ENCODE measurements around the gene APCS.

The APCS gene, protein sequence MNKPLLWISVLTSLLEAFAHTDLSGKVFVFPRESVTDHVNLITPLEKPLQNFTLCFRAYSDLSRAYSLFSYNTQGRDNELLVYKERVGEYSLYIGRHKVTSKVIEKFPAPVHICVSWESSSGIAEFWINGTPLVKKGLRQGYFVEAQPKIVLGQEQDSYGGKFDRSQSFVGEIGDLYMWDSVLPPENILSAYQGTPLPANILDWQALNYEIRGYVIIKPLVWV

DNA sequence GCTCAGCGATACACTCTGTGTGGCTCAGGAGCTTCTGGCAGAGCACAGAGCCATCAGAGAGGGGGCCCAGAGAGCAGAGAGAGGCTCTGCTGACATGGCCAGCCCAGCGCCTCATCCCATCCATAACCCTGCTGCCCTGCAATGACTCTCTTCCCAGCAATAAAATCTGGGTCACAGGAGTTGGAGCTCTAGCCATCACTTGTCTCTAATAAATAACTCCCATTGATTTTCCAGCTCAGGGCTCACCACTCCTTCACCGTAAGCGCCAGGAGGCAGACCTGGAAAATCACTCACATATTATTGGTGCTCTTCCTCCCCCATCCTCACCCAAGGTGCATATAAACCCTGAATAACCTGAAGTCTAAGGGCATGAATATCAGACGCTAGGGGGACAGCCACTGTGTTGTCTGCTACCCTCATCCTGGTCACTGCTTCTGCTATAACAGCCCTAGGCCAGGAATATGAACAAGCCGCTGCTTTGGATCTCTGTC, at the start of gene APCS:
TSS of gene APCS (plus strand) at position 366 of the 491 bp plus-strand sequence. CDS start at position 462, 96 bp downstream.
- Mint-ChIP-seq H3K36me3 (ENCODE audit: low read depth) (no peaks in the 10 kb centered on the region), H3K9me3 (peaks cover 6% of the 10 kb centered on the region), H3K4me1 (ENCODE audit: low read depth) (no peaks in the 10 kb centered on the region), H3K27ac (no peak within 1 kb of the TSS), H3K4me3 (no peak within 1 kb of the TSS), H3K27me3 (peaks cover 28% of the 10 kb centered on the region)

DNA sequence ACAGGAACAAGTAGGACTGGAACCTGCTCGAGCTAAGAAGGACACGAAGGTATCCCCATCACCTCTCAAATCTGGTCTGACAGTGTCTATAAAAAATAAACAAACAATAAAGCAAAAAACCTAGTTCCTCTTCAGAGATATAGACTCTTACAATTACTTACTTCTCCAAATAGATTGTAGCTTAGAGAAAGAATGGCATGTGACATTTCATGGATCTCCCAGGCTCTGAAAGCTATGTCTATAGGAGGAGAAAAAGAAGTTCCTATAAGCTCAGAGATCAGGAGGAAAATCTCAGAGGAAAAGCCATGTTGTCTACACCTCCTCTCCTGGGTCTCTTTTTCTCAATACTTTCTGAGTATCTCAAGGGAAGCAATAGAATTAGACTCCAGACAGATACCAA, 39.5 kb upstream of the APCS start:
- no peaks in the 10 kb centered on the region for H3K9me3 Mint-ChIP-seq
- H3K27ac Mint-ChIP-seq = no peak overlapping the region
- H3K4me3 Mint-ChIP-seq = no peak overlapping the region
- no peaks in the 10 kb centered on the region for H3K4me1 Mint-ChIP-seq (ENCODE audit: low read depth)
- H3K36me3 Mint-ChIP-seq (ENCODE audit: low read depth) = no peaks in the 10 kb centered on the region
- H3K27me3 Mint-ChIP-seq = peaks cover 25% of the 10 kb centered on the region

DNA sequence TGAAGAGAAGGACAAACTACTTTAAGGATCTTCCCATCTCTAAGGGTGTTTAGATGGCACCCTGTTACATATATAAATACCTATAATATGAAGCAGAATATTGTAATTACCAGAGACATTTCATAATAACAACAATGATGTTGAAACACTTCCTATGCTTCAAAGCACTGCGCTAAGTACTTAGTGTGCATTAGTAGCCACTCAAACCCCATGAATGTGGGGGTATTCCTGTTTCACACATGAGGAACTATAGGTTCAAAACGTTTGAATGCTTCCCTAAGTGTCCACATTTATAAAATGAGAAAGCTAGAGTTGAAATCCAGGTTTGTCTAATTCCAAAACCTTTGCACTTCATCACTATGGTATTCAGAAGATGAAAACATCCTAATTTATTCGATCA, 33.4 kb upstream of the APCS start:
- Mint-ChIP-seq H3K27me3 (peaks cover 18% of the 10 kb centered on the region), H3K4me1 (ENCODE audit: low read depth) (no peaks in the 10 kb centered on the region), H3K4me3 (no peak overlapping the region), H3K9me3 (no peaks in the 10 kb centered on the region), H3K27ac (no peak overlapping the region), H3K36me3 (ENCODE audit: low read depth) (no peaks in the 10 kb centered on the region)

DNA sequence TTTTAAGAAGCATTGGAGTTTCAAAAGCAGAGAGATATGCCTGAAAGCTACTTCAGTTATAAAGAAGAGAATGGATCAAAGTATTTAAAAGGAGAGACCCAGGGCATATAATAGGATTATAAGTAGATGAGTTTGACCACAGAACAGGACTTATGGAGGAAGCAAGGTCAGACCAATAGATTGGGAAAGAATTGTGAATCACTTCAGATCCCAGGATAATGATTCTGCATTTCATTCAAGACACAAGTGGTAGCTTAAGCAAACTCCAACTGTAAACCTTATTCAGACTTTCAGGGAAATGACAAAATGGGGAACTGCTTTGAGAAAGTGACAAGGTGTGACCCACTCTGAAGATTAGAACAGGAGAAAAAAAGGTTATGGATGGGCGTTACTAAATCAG, 32.9 kb upstream of the APCS start:
- H3K4me3 Mint-ChIP-seq = no peak overlapping the region
- no peaks in the 10 kb centered on the region for H3K36me3 Mint-ChIP-seq (ENCODE audit: low read depth)
- H3K9me3 Mint-ChIP-seq = no peaks in the 10 kb centered on the region
- no peak overlapping the region for H3K27ac Mint-ChIP-seq
- no peaks in the 10 kb centered on the region for H3K4me1 Mint-ChIP-seq (ENCODE audit: low read depth)
- peaks cover 17% of the 10 kb centered on the region for H3K27me3 Mint-ChIP-seq

DNA sequence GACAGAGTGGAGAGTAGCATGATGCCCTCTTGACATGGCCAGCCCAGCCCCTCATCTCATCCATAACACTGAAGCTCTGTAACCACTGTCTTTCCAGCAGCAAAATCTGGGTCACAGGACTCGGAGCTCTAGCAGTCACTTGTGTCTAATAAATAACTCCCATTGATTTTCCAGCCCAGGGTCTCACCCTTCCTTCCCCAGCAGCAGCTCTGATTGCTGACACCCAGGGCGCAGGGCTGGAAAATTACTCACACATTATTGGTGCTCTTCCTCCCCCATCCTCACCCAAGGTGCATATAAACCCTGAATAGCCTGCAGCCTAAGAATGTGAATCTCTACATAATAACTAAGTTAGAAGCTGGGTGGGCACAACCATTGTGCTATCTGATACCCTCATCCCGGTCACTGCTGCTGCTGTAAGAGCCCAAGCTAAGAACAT, 30.7 kb upstream of the APCS start:
- no peaks in the 10 kb centered on the region for H3K9me3 Mint-ChIP-seq
- H3K4me1 Mint-ChIP-seq (ENCODE audit: low read depth) = no peaks in the 10 kb centered on the region
- peaks cover 7% of the 10 kb centered on the region for H3K27me3 Mint-ChIP-seq
- no peak overlapping the region for H3K27ac Mint-ChIP-seq
- no peak overlapping the region for H3K4me3 Mint-ChIP-seq
- H3K36me3 Mint-ChIP-seq (ENCODE audit: low read depth) = no peaks in the 10 kb centered on the region

DNA sequence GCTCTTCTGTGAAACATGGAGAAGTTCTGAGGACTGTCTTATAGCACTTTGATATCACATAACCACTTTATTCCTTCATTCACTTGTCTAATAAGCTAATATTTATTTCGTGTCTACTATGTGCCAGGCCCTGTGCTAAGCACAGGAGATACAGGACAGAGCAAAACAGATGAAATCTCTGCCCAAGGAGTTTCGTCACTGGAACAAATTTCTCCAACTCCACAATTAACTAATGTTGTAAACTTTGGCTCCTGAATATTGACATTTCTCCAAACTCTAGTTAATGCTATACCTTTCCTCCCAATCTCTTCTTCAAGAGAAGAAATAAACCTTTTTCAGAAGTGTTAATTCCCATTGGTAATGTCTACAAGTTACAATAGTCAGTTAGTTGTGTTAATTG, 27.0 kb upstream of the APCS start:
- Mint-ChIP-seq H3K9me3 (peaks cover 4% of the 10 kb centered on the region), H3K27ac (no peak overlapping the region), H3K4me1 (ENCODE audit: low read depth) (no peaks in the 10 kb centered on the region)

DNA sequence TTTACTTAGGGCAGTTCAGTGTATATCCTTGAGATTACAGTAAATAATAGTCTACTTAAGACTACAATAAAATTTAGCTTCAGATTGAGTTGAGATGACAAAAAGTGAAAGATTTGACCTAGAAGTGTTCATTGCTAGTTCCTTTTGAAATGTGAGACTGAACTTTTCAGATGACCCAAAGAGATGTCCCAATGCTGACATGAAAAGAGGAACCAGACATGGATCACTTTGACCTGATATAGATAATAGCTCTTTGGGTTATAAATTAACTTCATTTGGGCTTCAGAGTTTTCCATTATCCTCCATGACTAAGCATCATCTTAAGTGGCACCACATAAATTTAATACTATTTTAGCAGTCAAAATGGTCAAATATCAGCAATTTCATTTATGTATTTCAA, 26.1 kb upstream of the APCS start:
- Mint-ChIP-seq H3K4me3 (no peak overlapping the region), H3K4me1 (ENCODE audit: low read depth) (no peaks in the 10 kb centered on the region), H3K27me3 (peaks cover 11% of the 10 kb centered on the region), H3K36me3 (ENCODE audit: low read depth) (no peaks in the 10 kb centered on the region), H3K27ac (no peak overlapping the region), H3K9me3 (peaks cover 4% of the 10 kb centered on the region)

More for the DNA sequence above, 27.0 kb upstream of the APCS start:
- H3K36me3 Mint-ChIP-seq (ENCODE audit: low read depth) = no peaks in the 10 kb centered on the region
- H3K27me3 Mint-ChIP-seq = peaks cover 8% of the 10 kb centered on the region
- no peak overlapping the region for H3K4me3 Mint-ChIP-seq

DNA sequence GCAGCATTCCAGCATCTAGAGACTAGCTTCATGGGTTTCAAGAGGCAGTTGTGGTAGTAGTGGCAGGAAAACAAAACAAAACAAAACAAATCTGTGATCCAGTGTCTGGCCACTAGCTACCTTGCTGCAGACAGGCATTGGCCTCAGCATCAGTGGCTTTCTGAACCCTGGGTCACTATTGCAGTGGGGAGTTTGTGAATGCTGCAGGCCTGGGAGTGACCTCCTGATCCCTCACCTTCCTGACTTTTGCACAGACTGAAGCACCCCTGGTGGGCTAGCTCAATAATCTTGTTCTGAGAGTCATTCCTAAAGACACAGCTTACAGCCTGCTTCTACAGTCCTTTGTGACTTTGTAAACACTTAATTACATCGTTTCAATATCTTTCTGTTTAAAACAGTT, 24.9 kb upstream of the APCS start:
- peaks cover 4% of the 10 kb centered on the region for H3K9me3 Mint-ChIP-seq
- H3K4me3 Mint-ChIP-seq = no peak overlapping the region
- no peaks in the 10 kb centered on the region for H3K36me3 Mint-ChIP-seq (ENCODE audit: low read depth)
- H3K4me1 Mint-ChIP-seq (ENCODE audit: low read depth) = no peaks in the 10 kb centered on the region
- H3K27ac Mint-ChIP-seq = no peak overlapping the region
- peaks cover 11% of the 10 kb centered on the region for H3K27me3 Mint-ChIP-seq

DNA sequence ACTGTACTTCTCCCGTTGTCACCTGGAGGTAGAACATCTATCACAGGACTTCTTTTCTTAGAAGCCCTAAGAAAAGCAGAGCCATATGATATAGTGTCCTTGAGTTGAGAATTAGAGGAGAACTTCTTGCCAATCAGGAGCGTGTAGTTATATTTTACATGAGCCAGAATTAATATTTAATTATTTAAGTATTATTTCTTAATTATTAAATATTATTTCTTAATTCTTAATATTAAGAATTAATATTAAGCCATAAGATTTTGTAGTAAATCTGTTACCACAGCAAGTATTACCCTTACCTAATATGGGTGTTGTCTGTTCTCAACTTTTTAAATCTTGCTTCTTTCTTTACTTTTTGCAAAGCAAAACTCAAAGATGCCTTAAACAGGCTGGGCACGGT, 10.2 kb upstream of the APCS start:
- no peak overlapping the region for H3K27ac Mint-ChIP-seq
- no peaks in the 10 kb centered on the region for H3K4me1 Mint-ChIP-seq (ENCODE audit: low read depth)
- peaks cover 16% of the 10 kb centered on the region for H3K27me3 Mint-ChIP-seq
- H3K36me3 Mint-ChIP-seq (ENCODE audit: low read depth) = no peaks in the 10 kb centered on the region
- no peaks in the 10 kb centered on the region for H3K9me3 Mint-ChIP-seq
- no peak overlapping the region for H3K4me3 Mint-ChIP-seq

DNA sequence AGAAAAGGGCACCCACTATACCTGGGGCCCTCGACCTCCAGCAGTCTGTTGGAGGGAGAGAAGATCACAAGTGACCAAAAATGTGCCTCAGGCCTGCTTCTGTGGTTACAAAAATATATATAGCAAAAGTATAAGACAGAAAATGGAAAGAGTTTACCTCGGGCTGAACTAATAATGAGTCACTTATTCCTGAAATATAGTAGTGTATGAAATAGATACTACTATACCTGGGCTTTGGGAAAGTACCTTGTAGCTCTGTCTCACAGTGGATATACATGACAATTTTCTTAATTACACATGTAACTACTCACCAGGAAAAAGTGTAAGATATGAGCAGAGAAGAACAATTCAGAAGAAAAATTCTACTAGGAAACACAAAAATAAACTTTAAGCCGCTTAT, 7.3 kb upstream of the APCS start:
- Mint-ChIP-seq H3K4me3 (no peak overlapping the region), H3K4me1 (ENCODE audit: low read depth) (no peaks in the 10 kb centered on the region), H3K27ac (no peak overlapping the region), H3K27me3 (peaks cover 18% of the 10 kb centered on the region), H3K36me3 (ENCODE audit: low read depth) (no peaks in the 10 kb centered on the region), H3K9me3 (no peaks in the 10 kb centered on the region)

DNA sequence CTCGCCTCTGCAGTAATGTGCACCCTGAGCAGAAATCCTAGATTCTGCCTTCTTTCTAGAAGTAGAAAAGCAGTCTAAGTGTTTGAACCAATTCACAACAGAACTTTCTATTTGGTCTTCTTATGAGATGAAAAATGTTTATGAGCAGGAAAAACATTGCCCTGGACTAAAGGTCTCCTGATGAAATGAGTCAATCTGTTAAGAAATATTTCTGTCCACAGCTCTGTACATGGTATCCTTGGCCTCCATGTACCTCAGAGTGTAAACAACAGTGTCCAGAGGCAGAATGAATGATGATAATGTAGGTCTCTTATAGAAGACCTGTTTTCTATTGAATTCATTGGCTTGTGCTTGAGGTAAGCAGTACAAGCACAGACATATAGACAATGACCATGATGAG, 6.2 kb upstream of the APCS start:
- peaks cover 19% of the 10 kb centered on the region for H3K27me3 Mint-ChIP-seq
- no peak overlapping the region for H3K4me3 Mint-ChIP-seq
- no peaks in the 10 kb centered on the region for H3K9me3 Mint-ChIP-seq
- no peak overlapping the region for H3K27ac Mint-ChIP-seq
- no peaks in the 10 kb centered on the region for H3K36me3 Mint-ChIP-seq (ENCODE audit: low read depth)
- no peaks in the 10 kb centered on the region for H3K4me1 Mint-ChIP-seq (ENCODE audit: low read depth)

DNA sequence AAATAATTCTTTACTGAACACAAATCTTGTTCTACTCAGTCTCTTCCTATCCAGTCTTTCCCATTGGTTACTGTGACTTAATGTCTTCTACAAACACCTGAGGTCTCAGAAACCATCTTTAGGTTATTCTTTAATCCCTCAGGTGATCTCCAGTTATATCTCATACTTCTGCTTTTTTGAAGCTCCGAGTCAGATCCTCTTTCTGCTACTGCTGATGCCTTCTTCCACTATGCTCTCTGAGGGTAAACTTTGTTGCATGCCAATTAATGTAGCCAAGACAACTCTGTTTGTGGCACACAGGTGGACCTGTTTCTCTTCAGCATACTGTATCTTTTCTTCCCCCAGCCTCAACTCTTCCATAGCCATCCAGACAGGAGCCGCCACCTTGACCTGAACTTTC, 3.1 kb upstream of the APCS start:
- Mint-ChIP-seq H3K27ac (no peak overlapping the region), H3K4me3 (no peak overlapping the region), H3K36me3 (ENCODE audit: low read depth) (no peaks in the 10 kb centered on the region), H3K27me3 (peaks cover 25% of the 10 kb centered on the region), H3K4me1 (ENCODE audit: low read depth) (no peaks in the 10 kb centered on the region), H3K9me3 (no peaks in the 10 kb centered on the region)

DNA sequence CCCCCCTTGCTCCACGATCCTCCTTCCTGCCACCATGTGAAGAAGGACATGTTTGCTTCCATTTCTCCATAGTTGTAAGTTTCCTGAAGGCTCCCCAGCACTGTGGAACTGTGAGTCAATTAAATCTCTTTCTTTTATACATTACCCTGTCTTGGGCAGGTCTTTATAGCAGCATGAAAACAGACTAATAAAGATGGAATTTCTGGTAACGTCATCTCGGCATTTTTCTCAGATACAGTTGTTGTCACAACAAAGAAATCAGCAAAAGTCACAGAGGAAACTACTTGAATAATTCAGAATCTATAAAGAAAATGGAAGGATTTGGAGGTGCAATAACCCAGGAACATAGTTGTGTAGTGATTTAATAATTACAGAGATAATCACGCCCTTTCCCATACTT, 4.4 kb downstream of the APCS start:
- H3K9me3 Mint-ChIP-seq = peaks cover 6% of the 10 kb centered on the region
- peaks cover 22% of the 10 kb centered on the region for H3K27me3 Mint-ChIP-seq
- H3K27ac Mint-ChIP-seq = no peak overlapping the region
- no peaks in the 10 kb centered on the region for H3K4me1 Mint-ChIP-seq (ENCODE audit: low read depth)
- no peaks in the 10 kb centered on the region for H3K36me3 Mint-ChIP-seq (ENCODE audit: low read depth)
- no peak overlapping the region for H3K4me3 Mint-ChIP-seq

DNA sequence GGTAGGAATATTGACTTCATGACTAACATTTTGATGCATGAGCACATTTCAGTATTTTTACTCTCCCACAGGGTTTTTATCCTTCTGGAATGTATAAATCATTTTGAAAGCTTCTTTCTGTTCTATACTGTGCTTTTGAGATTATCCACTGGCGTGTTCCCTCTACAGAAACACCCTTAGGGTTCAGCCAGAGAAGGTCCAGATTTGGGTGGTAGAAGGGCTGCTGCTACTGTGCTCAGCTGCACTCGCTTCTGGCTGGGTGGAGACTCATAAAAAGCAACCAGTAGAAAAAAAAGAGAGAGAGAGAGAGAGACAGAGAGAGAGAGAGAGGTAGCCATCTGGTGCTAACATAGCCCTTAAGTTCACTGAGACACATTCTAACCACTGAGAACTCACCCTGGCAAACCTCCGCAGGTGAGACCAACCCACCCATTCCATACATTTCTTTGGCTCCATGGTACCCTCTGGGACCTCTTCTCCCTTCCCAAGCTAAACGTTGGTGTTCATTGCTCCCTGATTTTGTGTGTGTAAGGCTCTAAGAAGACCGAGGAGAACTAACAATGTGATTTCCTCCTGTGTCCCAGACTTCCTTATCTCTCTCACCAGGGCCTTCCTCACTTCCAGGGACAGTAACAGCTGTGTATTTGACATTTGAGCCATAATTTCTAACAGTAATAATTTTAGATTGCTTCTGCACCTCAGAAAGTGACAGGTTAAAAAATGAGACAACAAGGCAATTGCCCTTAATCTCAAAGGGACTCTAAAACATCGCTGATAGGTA, 7.2 kb downstream of the APCS start:
- H3K4me1 Mint-ChIP-seq (ENCODE audit: low read depth) = no peaks in the 10 kb centered on the region
- H3K27me3 Mint-ChIP-seq = peaks cover 23% of the 10 kb centered on the region
- H3K36me3 Mint-ChIP-seq (ENCODE audit: low read depth) = no peaks in the 10 kb centered on the region
- no peak overlapping the region for H3K4me3 Mint-ChIP-seq
- H3K27ac Mint-ChIP-seq = no peak overlapping the region
- peaks cover 6% of the 10 kb centered on the region for H3K9me3 Mint-ChIP-seq

DNA sequence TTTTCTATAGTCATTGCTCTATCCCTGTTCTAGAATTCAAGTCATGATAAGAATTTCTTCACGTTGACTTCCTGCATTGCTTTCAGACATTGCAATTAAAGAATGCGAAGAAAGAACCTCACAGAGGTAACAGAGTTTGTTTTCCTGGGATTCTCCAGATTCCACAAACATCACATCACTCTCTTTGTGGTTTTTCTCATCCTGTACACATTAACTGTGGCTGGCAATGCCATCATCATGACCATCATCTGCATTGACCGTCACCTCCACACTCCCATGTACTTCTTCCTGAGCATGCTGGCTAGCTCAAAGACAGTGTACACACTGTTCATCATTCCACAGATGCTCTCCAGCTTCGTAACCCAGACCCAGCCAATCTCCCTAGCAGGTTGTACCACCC, 10.6 kb downstream of the APCS start:
- Mint-ChIP-seq H3K4me3 (no peak overlapping the region), H3K27me3 (peaks cover 38% of the 10 kb centered on the region), H3K36me3 (ENCODE audit: low read depth) (no peaks in the 10 kb centered on the region), H3K9me3 (no peaks in the 10 kb centered on the region), H3K4me1 (ENCODE audit: low read depth) (peaks cover 3% of the 10 kb centered on the region), H3K27ac (no peak overlapping the region)
